ENCODE results near the gene ALG5.

The ALG5 gene

DNA sequence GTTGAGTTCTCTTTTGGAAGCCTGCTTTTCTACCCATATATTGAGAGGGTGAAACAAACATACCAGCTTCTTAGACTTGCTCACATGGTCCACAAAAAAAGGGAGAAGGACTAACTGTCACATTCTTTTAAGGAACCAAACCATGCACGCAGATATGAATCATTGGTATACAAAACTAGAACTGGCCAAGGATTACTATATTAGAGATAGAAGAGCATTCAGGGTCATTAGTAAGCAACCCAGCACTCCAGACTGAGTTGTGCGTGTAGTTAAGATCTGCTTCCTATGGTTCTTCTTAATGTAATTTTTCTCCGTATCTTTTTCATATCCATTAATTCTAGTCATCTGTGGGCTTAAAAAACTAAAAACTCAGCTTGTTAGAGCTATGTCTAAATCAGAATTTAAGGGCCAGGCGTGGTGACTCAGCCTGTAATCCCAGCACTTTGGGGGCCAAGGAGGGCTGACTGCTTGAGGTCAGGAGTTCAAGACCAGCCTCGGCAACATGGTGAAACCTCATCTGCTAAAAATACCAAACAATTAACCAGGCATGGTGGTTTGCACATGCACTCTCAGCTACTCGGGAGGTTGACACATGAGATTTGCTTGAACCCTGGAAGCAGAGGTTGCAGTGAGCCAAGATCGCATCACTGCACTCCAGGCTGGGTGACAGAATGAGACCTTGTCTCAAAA is 19.6 kb downstream of the ALG5 start:
- DNase-seq: no peak

DNA sequence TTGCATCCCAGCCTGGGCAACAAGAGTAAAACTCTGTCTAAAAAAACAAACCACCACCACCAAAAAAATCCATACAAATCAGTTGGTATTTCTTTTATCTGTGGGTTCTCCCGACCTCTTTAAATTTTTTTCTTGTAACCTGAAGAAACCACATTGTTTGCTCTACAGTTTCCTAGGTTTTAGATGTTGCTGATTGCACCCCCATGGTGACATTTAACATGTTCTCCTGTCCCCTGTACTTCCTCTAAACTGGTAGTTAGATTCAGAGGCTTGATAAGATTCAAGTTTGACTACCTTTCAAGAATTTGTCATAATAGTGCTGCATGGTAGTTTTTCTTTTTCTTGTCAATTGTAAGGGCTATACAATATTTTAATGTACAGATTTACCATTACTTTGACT is 24.0 kb downstream of the ALG5 start:
- DNase-seq: no peak

GRCh38 chr13:36973621-36974295 is 25.4 kb downstream of the ALG5 start:
- no peak for DNase-seq

GRCh38 chr13:36973009-36973408 is 26.1 kb downstream of the ALG5 start:
- DNase-seq: no peak

- DNase-seq: no peak
Measured at GRCh38 chr13:36966404-36966803, 32.7 kb downstream of the ALG5 start.

DNA sequence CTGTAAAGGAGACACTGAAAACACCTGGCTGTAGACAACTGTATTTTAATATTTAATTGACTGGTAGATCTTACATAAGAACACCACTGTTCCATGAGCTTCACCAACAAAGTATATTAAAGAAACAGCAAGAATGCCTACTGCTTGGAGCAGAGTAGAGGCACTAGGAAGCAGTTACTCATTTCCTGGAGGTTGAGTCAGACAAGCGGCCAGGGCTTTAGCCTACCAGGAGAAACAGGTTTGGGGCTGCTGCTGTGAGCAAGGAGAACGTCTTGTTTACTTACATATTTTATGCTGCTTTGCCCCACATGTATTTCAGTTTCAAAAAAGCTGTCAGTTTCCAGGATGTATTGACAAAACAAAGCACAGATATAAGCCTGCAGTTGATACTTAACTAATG is 33.4 kb downstream of the ALG5 start:
- DNase-seq: no peak

- no peak for DNase-seq
Measured at GRCh38 chr13:36959456-36960116, 39.6 kb downstream of the ALG5 start.

GRCh38 chr13:36954542-36954941 is 44.6 kb downstream of the ALG5 start:
- no peak for DNase-seq

- DNase-seq: no peak
Measured at GRCh38 chr13:36950920-36951319, 48.2 kb downstream of the ALG5 start.

- DNase-seq: no peak
Measured at GRCh38 chr13:36950330-36950729, 48.8 kb downstream of the ALG5 start.

GRCh38 chr13:36945078-36945477 is 54.1 kb downstream of the ALG5 start:
- DNase-seq: no peak

- no peak for DNase-seq
Measured at GRCh38 chr13:36925603-36926002, 73.5 kb downstream of the ALG5 start.

- DNase-seq: no peak
Measured at GRCh38 chr13:36924001-36924400, 75.1 kb downstream of the ALG5 start.

DNA sequence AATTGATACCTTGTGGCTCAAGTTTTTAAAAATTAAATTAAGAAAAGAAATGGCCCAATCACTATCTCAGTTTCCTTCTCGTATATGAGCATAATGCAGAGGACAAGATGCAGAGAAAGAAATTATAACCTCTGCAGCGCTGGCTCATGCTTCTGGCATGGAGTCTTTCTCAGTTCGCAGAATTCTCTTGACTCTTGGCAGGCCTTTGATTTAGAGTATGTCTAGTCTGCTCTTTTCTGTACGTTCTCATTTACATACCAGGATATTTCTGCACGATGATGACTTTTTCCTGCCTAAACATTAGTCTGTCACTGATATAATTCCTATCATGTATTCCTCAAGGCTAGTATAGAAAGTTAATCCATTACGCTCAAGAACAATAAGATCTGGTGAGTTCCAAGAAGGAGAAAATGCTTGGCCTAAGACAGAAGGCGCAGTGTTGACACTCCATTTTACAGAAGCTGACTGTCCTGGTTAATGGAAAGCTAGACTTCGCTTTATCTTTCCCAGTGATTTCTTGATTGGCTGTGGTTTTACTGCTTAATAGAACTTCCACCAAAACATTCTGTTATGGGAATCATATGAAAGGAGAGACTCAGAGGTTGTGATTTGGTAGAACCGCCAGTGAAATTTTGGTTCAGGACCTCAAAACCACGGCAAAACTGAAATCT is 77.4 kb downstream of the ALG5 start:
- no peak for DNase-seq

DNA sequence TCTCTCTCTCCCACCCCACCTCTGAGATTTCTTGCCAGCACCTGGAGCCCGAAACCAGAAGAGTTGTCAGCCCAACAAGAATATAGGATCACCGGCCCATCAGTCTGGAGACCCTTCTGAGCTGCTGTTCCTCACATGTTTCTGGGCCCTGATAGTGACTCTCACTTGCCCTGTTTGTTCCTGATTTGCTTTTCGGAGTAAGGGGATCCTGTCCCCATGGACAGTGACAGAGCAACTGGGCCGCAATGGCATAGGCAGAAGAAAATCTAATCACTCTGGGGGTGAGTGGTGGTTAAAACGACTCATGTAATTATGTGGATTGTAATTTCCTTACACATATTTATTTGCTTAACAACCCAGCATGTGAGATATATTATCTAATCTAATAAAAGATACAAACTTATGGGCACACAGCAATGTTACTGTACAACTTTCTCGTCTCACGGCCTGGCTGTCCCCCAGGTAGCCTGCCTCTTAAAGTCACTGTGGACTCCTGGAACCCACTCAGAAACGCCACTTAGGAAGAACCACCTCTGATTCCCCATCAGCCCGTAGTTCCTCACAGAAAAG is 78.4 kb downstream of the ALG5 start:
- DNase-seq: no peak

DNA sequence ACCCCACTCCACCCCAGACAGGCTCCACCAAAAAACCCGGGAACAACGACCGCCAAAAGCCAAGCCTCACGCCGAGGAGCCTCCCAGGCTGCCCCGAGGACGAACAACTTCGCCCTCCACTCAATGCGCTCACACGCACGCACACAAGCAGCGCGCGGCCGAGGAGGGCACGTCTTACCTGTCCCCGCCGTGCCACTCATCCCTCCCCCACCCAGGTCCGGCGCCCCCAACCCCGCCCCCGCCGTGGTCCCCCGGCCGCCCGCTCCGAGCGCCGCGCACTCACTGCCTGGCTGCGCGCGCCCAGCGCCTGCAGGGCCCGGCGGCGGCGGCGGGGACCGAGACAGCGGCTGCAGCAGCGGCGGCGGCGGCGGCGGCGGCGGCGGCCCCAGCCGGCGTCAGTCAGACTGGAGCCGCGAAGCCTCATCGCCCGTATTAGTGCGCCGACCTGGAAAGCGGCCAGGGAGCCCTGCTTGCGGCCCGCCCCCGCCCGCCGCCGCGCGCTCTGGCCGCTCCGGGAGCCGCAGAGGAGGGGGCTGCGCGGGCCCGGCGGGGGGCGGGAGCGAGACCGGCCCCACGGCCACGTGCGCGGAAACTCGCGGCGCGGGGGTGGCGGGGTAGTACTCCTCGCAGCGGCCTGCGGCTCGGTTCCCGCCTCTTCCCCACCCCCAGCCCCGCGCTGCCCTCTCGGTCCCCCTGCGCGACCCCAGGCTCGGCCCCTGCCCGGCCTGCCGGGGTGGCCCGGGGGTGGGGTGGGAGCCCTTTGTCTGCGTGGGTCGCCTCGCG is 79.1 kb downstream of the ALG5 start, which contains the start of gene SMAD9:
TSS of gene SMAD9 (minus strand) at position 406 of the 783 bp plus-strand sequence. CDS start 40,549 bp downstream, outside the sequence.
- no peak for DNase-seq

- DNase-seq: no peak
Measured at GRCh38 chr13:36919171-36919832, 79.8 kb downstream of the ALG5 start.

DNA sequence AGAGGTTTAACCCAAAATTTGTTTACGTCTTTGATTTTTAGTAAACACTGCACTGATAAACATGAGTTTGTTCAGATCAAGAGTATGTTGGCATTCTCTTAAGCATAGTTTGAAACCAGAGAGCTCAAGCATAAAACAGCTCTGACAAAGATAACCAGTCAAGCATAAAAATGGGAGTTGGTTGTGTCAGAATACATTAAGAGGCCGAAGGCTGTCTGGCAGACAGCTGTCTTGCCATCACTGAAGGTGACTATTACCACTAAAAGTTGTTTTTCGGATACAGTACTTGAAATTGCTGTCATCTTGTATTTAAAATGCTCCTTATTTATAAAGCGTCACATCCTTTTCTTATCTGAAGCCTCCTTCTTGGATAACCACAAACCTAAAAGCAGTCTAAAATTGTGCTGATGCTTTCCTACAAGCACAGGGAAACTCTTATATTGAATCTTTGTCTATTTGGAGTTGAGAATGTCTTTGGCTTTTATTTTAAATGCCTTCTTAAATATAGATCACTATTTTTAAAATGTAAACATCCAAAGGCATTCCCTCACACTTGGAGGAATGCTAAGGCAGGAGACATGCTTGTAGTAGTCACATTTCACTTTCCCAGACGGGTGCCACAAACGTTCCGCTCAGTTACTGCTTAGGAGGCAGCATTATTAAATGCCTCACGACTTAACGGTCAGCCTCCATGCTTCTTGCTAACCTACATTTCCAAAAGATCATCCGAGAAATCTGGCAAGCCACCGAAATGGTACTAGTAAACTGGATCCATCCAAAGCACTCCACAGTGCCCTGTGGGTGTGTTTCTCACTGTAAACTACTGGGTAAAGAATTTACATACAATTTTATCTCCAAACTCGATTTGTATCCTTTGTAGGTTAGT is 80.7 kb downstream of the ALG5 start:
- no peak for DNase-seq

DNA sequence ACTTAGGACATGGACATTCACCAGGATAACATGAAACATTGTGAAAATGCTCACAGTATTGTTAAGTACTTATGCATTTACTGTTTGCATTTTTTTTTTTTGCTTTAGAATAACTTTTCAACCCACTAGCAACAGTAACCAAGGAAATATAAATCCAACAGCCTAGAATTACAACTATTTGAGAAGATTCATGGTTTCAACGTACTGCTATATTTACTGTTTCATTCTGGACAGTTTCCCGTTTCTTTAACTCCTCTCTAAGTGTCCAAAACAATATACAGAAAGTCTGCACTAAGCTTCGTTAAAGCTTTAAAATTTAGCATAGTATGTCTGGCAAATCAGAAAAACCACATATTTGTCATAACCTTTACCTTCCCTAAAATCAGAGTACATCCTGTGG is 81.8 kb downstream of the ALG5 start:
- DNase-seq: no peak

- no peak for DNase-seq
Measured at GRCh38 chr13:36915896-36916640, 83.1 kb downstream of the ALG5 start.

All from activated naive CD4-positive, alpha-beta T cell (primary cell).